GM23338 (cell line): ENCODE results near the gene MCU. TPM values are rescaled to one million over a fixed set of nuclear protein-coding genes. Genes with fewer than 3 reads are reported as not detected.

Experiments used
- ATAC-seq: fragments of 200-7000 bp; cut with Tn5 transposase; 3 replicates; pipeline ENCODE4 v1.9.1; 2020
- DNase-seq: peaks from one replicate; pipeline ENCODE4 v3.0.0-alpha.2; 2015; ENCODE audit warnings: low spot score
- H2AFZ ChIP-seq: fragments of 200-600 bp; sonication (generic); 2 replicates; pipeline ENCODE4 v1.8.0; 2016; ENCODE audit warnings: antibody characterized with exemption, mild to moderate bottlenecking, moderate library complexity
- H3F3A ChIP-seq: fragments of 200-600 bp; sonication (generic); replicated peaks from 2 replicates; pipeline ENCODE4 v1.8.0; 2017; ENCODE audit warnings: antibody characterized with exemption, mixed run types, low read depth
- H3K27ac ChIP-seq: fragments of 200-600 bp; sonication (generic); 2 replicates; pipeline ENCODE4 v1.6.1; 2016; ENCODE audit warnings: low read depth
- H3K27me3 ChIP-seq: fragments of 200-600 bp; sonication (generic); 2 replicates; pipeline ENCODE4 v1.8.0; 2016; ENCODE audit warnings: mild to moderate bottlenecking, mixed run types, moderate library complexity; ENCODE audit not compliant: insufficient read depth
- H3K36me3 ChIP-seq: fragments of 200-600 bp; sonication (generic); 2 replicates; pipeline ENCODE4 v1.8.0; 2016; ENCODE audit warnings: mild to moderate bottlenecking; ENCODE audit not compliant: insufficient read depth
- H3K4me1 ChIP-seq: fragments of 200-600 bp; sonication (generic); 2 replicates; pipeline ENCODE4 v1.8.0; 2016; ENCODE audit warnings: mild to moderate bottlenecking, moderate library complexity; ENCODE audit not compliant: insufficient read depth
- H3K4me2 ChIP-seq: fragments of 200-600 bp; sonication (generic); 2 replicates; pipeline ENCODE4 v1.7.1; 2017; ENCODE audit warnings: mixed run types
- H3K4me3 ChIP-seq: fragments of 200-600 bp; sonication (generic); 2 replicates; pipeline ENCODE4 v1.6.1; 2016; ENCODE audit warnings: mixed run types
- H3K79me2 ChIP-seq: fragments of 200-600 bp; sonication (generic); replicated peaks from 2 replicates; pipeline ENCODE4 v1.8.0; 2017; ENCODE audit warnings: mild to moderate bottlenecking; ENCODE audit not compliant: insufficient read depth
- H3K9me2 ChIP-seq: fragments of 200-600 bp; sonication (generic); 2 replicates; pipeline ENCODE4 v1.8.0; 2017; ENCODE audit not compliant: insufficient read depth
- H4K20me1 ChIP-seq: fragments of 200-600 bp; sonication (generic); replicated peaks from 2 replicates; pipeline ENCODE4 v1.8.0; 2017; ENCODE audit warnings: mild to moderate bottlenecking; ENCODE audit not compliant: insufficient read depth
- H3K27ac Mint-ChIP-seq: 2 replicates; pipeline ENCODE4 v1.8.0; 2020; ENCODE audit warnings: inconsistent platforms, mild to moderate bottlenecking, moderate library complexity, mixed read lengths
- H3K27me3 Mint-ChIP-seq: 3 replicates; pipeline ENCODE4 v1.8.0; 2022; ENCODE audit warnings: low read depth, mild to moderate bottlenecking, moderate library complexity, mixed read lengths, inconsistent platforms; ENCODE audit not compliant: insufficient read depth, poor library complexity
- H3K36me3 Mint-ChIP-seq: 3 replicates; pipeline ENCODE4 v1.8.0; 2021; ENCODE audit warnings: low read depth, mild to moderate bottlenecking, inconsistent platforms, moderate library complexity, mixed read lengths
- H3K4me1 Mint-ChIP-seq: 3 replicates; pipeline ENCODE4 v1.8.0; 2020; ENCODE audit warnings: mild to moderate bottlenecking, inconsistent platforms, mixed read lengths
- H3K4me3 Mint-ChIP-seq: 3 replicates; pipeline ENCODE4 v1.8.0; 2021; ENCODE audit warnings: moderate library complexity, mild to moderate bottlenecking, inconsistent platforms, mixed read lengths
- H3K9me3 Mint-ChIP-seq: 3 replicates; pipeline ENCODE4 v1.8.0; 2020; ENCODE audit warnings: moderate library complexity, mild to moderate bottlenecking, inconsistent platforms, mixed read lengths
- ETS1 ChIP-seq: IDR thresholded peaks from 2 replicates; pipeline ENCODE4 v1.6.1; 2016; ENCODE audit warnings: antibody characterized with exemption
- EZH2 ChIP-seq: fragments of 200-600 bp; sonication (generic); IDR thresholded peaks from one replicate; pipeline ENCODE4 v1.8.0; 2017; ENCODE audit warnings: antibody characterized with exemption, mild to moderate bottlenecking, low read depth; ENCODE audit not compliant: unreplicated experiment
- EZH2phosphoT487 ChIP-seq: fragments of 200-600 bp; sonication (generic); IDR thresholded peaks from one replicate; pipeline ENCODE4 v1.8.1; 2018; ENCODE audit warnings: antibody characterized with exemption; ENCODE audit not compliant: unreplicated experiment
- JUNB ChIP-seq: IDR thresholded peaks from one replicate; pipeline ENCODE4 v1.6.1; 2016; ENCODE audit warnings: antibody characterized with exemption; ENCODE audit not compliant: unreplicated experiment
- NANOG ChIP-seq: IDR thresholded peaks from 2 replicates; pipeline ENCODE4 v1.6.1; 2016; ENCODE audit warnings: antibody characterized with exemption, borderline replicate concordance
- POLR2AphosphoS5 ChIP-seq: IDR thresholded peaks from 2 replicates; pipeline ENCODE4 v1.6.1; 2016; ENCODE audit warnings: antibody characterized with exemption, low read depth
- REST ChIP-seq: IDR thresholded peaks from one replicate; pipeline ENCODE4 v1.6.1; 2018; ENCODE audit warnings: antibody characterized with exemption; ENCODE audit not compliant: unreplicated experiment
- STAT1 ChIP-seq: IDR thresholded peaks from one replicate; pipeline ENCODE4 v1.6.1; 2016; ENCODE audit warnings: antibody characterized with exemption; ENCODE audit not compliant: unreplicated experiment
- ZNF114 ChIP-seq: fragments of 250-450 bp; sonication (Bioruptor Pico); IDR thresholded peaks from 2 replicates; pipeline ENCODE4 v1.5.0; 2020; ENCODE audit warnings: mild to moderate bottlenecking, moderate library complexity
- ZNF331 ChIP-seq: fragments of 250-450 bp; sonication (Bioruptor Pico); IDR thresholded peaks from 2 replicates; pipeline ENCODE4 v1.5.0; 2020; ENCODE audit warnings: low read depth, mild to moderate bottlenecking, moderate library complexity
- ZNF462 ChIP-seq: fragments of 250-450 bp; sonication (Bioruptor Pico); IDR thresholded peaks from 2 replicates; pipeline ENCODE4 v1.5.0; 2020; ENCODE audit warnings: mild to moderate bottlenecking, moderate library complexity
- polyA plus RNA-seq: library from polyadenylated mRNA; unstranded; fragments of >200 nt; fragmentation: Nextera tagmentation; extraction: Ambion mirVana; gene quantifications from 2 replicates; pipeline ENCODE4 v1.2.1, GENCODE V29; 2016
- total RNA-seq: library from RNA; depleted of rRNA; stranded (reverse); fragments of >200 nt; shearing (Covaris generic); gene quantifications from 2 replicates; pipeline ENCODE4 v1.2.3, GENCODE V29; 2014
- TF ChIP-seq, protein P1 (sequence below), 2 experiments: fragments of 200-600 bp in 1 of 2; sonication (generic) in 1 of 2; conservative IDR thresholded peaks; 2 replicates each; pipeline versions ENCODE4 v1.5.1 to v1.6.1; 2016 to 2017; ENCODE audit warnings: antibody characterized with exemption in 2 of 2, low read depth in 2 of 2, mild to moderate bottlenecking in 2 of 2, moderate library complexity in 1 of 2

The MCU gene
- total and polyA plus RNA-seq, 2 experiments from 2014 or later = 41.8 to 68.2 TPM

DNA sequence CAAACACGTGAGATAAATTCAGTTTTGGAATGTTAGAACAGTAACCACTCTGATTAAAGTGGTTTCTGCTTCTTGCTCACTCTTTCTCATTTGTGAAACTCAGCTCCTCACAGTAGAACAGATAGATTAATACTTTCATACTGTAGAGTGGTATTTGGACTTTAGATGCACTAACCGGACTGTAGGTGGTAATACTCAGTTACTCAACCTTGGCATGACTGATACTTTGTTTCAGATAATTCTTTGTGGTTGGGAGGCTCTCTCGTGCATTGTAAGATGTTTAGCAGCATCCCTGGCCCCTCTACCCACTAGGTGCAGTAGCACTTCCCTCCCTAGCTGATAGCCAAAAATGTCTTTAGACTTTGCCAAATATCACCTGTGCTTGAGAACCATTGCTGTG, 37.6 kb downstream of the MCU start (continued):
- TF ChIP-seq ZNF462 (CRISPR knock-in tag) (no peak), EZH2 (no peak), ZNF114 (CRISPR knock-in tag) (no peak)

DNA sequence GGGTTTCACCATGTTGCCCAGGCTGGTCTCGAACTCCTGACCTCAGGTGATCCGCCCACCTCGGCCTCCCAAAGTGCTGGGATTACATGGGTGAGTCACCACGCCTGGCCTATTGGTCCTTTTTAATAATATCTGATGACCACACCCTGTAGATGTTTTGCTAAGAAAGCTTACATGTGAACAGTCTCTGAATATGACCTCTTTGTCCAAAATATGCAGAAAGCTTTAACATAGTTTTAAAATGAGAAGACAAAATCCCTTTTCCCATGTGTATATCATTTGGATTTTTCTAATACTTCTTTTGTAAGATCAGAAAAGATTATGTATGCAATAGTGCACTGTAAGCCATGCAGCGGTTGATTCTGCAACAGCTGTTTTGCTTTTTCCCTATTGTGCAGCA, 38.5 kb downstream of the MCU start:
- peaks cover 3% of the 10 kb centered on the region for H3K27me3 Mint-ChIP-seq
- H2AFZ ChIP-seq = no peak overlapping the region
- H3K36me3 Mint-ChIP-seq = no peaks in the 10 kb centered on the region; the same call in 2 of the 3 replicates
- no peaks in the 10 kb centered on the region for H3K4me1 ChIP-seq
- H3K27me3 ChIP-seq = no peaks in the 10 kb centered on the region
- ATAC-seq (no peak), DNase-seq (no peak)
- peaks cover 8% of the 10 kb centered on the region for H3K4me1 Mint-ChIP-seq
- H3K4me3 Mint-ChIP-seq = no peak overlapping the region
- no peaks in the 10 kb centered on the region for H3K9me2 ChIP-seq
- no peaks in the 10 kb centered on the region for H3K36me3 ChIP-seq
- no peaks in the 10 kb centered on the region for H3F3A ChIP-seq
- H4K20me1 ChIP-seq = peaks cover 7% of the 10 kb centered on the region; the same call in 1 of the 2 replicates
- H3K4me3 ChIP-seq = no peak overlapping the region
- no peaks in the 10 kb centered on the region for H3K9me3 Mint-ChIP-seq
- no peak overlapping the region for H3K4me2 ChIP-seq
- peaks cover 90% of the 10 kb centered on the region for H3K79me2 ChIP-seq
- no peak overlapping the region for H3K27ac Mint-ChIP-seq
- peak overlapping the region; percentile 28; the same call in 1 of the 2 replicates for H3K27ac ChIP-seq
- TF ChIP-seq POLR2AphosphoS5 (no peak), ZNF114 (CRISPR knock-in tag) (no peak), ZNF331 (CRISPR knock-in tag) (no peak), REST (no peak), JUNB (no peak), EZH2phosphoT487 (no peak), NANOG (no peak), STAT1 (no peak), ETS1 (no peak)
- TF ChIP-seq, protein P1, sequence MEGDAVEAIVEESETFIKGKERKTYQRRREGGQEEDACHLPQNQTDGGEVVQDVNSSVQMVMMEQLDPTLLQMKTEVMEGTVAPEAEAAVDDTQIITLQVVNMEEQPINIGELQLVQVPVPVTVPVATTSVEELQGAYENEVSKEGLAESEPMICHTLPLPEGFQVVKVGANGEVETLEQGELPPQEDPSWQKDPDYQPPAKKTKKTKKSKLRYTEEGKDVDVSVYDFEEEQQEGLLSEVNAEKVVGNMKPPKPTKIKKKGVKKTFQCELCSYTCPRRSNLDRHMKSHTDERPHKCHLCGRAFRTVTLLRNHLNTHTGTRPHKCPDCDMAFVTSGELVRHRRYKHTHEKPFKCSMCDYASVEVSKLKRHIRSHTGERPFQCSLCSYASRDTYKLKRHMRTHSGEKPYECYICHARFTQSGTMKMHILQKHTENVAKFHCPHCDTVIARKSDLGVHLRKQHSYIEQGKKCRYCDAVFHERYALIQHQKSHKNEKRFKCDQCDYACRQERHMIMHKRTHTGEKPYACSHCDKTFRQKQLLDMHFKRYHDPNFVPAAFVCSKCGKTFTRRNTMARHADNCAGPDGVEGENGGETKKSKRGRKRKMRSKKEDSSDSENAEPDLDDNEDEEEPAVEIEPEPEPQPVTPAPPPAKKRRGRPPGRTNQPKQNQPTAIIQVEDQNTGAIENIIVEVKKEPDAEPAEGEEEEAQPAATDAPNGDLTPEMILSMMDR (conservative IDR thresholded peaks at IDR 0.05; ENCODE audit: low read depth in 2 of 2) = no peak
